Central memory CD4-positive, alpha-beta T cell (primary cell): ENCODE data around the gene PFKFB2.
"Not testable (repeated sequence)": the region's sequence is repeated elsewhere in the genome, so short reads cannot be mapped to it uniquely, and the experiment has no call there.

ENCODE experiments used
- DNase-seq: peaks from one replicate; pipeline ENCODE4 v3.0.0; 2022

Gene PFKFB2

GRCh38 chr1:207039380-207040180, 13.5 kb upstream of the PFKFB2 start:
- no peak for DNase-seq

DNA sequence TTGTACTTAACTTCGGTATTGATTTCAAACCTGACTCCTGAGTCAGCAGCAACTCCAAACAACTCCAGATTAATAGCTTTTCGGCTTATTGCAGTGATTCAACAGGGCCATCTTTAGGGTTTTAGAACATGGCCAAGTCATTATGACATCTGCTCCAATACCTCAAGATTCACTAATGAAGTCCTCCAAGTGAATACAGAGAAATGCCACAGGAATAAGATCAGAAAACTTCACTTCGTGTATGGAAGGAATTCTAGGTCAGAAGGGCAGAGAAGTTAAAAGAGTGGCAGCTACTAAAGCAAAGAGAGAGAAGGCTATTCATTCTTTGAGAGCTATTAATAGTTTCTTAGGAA, 12.9 kb upstream of the PFKFB2 start:
- no peak for DNase-seq

DNA sequence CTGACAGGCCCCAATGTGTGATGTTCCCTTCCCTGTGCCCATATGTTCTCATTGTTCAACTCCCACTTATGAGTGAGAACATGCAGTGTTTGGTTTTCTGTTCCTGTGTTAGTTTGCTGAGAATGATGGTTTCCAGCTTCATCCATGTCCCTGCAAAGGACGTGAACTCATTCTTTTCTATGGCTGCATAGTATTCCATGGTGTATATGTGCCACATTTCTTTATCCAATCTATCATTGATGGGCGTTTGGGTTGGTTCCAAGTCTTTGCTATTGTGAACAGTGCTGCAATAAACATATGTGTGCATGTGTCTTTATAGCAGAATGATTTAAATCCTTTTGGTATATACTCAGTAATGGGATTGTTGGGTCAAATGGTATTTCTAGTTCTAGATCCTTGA, 11.7 kb upstream of the PFKFB2 start:
- not testable (repeated sequence) for DNase-seq

- DNase-seq: no peak
Observed at GRCh38 chr1:207045453-207045852, 7.6 kb upstream of the PFKFB2 start.

DNA sequence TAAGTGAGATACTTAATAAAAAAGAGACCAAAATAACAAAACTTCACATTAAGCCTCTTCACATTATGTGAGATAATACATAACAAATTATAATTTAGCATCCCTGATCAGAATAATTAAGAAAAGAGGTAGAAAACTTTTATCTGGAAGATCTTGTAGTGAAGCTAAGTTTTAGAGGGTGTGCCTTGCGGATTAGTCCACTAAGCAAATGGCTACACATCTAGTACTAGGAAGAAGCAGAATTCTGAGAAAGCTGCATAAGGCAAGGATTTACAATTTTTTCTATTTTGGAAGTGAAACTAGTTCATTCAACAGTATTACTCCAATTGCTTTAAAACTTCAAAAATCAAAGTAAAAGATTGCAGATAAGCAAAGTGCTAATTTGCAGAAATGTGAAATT, 5.6 kb upstream of the PFKFB2 start:
- no peak for DNase-seq

- no peak for DNase-seq
Observed at GRCh38 chr1:207048041-207048440, 5.0 kb upstream of the PFKFB2 start.

DNA sequence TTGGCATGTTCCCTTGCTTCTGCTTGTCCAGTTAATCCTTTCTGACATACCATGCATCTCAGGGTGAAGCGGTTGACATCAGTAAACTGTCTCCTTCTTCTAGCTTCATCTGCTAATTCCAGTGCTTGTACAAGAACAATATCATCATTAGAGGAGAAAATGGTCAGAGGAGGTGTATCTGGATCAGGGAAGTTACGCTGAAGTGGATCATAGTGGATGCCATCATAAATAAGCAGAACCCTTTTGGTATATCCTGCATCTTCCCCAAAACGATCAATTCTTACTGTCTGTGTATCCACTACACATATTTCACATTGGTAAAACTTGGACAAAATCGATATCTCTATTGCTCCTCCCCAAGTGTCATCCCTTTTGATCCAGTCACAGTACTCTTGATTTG, 4.0 kb upstream of the PFKFB2 start:
- no peak for DNase-seq

- no peak for DNase-seq
Observed at GRCh38 chr1:207049514-207049913, 3.6 kb upstream of the PFKFB2 start.

DNA sequence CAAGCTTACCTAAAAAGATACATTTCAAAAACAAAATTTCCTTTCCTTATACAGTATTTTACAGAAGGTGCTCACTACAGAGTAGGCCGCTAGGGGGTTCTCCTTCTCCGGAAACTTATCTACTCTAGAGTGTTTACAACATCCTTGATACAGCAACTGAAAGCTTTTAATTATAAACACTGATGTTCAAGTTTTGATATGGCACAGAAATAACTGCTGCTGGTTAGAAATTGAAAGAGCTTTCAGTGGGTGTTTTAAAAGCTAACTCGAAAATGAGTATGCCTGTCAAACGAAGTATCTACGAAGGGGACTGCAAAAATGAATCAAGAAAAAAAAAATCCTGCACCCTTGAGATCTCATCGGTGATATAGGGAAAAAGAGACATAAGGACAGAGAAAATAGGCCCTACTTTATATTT, 3.1 kb upstream of the PFKFB2 start:
- DNase-seq: peak; percentile 54

DNA sequence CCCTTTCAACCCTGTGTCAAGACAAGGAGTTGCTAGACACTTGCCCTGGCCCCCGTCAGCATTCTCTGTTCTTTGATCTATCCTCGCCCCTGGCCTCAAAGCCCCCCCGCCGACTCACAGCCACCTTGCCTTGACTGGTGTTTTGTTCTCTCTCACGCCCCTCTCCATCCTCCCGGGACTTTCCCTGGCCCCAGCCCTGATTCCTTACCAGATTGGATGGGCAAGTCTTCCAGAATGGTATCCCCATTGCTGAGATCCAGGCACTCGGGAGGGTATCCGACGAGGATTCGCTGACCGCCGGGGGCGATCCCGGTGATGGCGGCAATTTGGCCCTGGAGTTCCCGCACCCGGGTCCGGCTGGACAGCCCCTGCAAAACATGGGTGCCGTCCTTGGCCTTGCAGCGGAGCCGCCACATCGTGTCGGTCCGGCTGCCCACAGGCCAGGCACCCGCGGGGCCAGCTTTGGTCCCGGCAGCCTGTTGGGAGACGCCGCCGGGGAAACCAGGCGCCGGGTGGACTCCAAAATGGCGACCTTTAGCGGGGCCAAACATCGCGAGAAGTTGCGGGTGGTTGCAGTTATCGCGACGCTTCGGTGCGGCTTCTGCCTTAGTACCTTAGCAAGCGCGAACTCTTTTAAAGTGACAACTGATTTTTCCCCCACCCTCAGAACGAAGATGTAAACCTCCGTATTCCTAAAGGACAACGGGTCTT, 2.4 kb upstream of the PFKFB2 start:
- DNase-seq: peak; percentile 85

GRCh38 chr1:207051191-207051943, 1.7 kb upstream of the PFKFB2 start, which contains the start of gene YOD1:
Gene YOD1, minus strand, starts transcription at chr1:207051208. Its CDS starts 178 bp downstream, at chr1:207051030.
- DNase-seq: no peak

DNA sequence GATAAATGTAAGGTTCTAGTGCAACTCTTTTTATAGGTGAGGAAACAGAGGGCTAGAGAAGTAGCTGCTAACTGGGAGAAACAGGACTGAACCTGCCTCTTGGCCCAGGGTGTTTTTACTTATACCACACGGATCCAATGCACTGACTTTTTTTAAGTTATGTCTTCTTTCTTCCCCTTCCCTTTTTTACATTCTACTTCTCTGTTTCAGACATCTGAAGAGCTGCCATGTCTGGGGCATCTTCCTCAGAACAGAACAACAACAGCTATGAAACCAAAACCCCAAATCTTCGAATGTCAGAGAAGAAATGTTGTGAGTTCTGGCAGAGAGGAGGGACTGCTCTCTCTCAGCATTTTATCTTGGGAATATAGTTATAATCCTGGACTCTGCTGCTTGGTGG, 1.4 kb downstream of the PFKFB2 start:
- DNase-seq: no peak

DNA sequence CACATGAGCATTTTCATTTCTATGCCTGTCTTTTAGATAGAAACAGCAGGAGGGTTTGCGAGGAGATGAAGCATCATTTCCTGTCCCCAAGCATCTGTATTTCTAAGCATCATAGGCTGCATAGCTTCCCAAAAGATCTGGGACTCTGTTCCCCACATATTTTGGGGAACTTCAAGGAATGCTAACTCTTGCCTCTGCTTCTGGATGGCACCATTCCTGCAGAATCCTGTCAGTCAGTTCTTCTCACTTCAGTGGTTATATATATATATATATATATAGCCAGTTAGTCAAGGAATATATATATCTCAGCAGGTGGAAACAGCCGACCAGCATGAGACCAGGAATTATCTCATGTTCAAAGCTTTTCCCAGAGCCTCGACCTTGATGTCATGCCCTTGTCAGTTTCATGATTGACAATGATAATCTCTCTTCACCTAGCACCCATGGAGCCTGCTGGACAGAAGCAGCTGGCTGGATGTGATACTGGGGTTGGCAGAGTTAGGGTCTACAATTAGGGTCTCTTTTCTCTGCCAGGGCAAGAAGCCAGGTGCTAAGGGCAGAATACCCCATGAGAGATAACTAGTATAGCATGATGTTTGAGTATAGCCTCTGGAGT, 2.4 kb downstream of the PFKFB2 start:
- DNase-seq: no peak

DNA sequence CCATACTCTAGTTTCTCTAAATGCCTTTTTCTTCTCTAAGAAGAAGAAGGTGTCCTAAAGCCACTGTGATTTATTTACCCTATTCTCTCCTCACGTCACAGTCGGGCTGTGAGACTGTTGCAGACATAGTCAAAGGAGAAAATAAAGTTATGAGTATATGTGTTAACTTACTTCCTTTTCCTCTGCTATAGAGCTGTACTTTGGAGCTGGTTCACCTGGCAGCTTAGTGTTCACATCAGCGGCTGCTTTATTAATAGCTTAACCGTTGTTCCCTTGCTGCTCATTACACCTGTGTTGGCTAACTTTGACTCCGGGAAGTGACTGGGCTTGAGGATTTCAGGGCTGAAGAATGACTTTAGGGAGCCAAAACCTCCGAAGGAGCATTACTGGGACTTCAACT, 3.6 kb downstream of the PFKFB2 start:
- no peak for DNase-seq

DNA sequence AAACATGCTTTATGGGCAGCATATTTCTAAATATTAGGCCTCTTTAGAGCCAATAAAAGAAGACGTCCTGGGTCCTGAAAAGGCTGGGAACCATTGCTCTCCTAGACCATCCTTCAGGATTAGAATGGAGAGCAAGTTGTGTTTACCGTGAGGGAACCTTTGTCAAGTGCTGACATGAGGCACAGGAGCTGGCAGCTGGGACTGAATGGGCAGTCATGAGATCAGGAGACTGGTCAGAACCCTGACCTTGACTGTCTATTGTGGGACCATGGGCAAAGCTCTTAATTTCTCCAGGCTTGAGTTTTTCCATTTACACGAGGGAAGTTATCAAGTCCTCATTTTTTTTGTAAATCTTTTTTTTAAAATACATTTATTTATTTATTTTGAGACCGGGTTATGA, 5.2 kb downstream of the PFKFB2 start:
- no peak for DNase-seq

- no peak for DNase-seq
Observed at GRCh38 chr1:207058878-207059867, 6.1 kb downstream of the PFKFB2 start.

- no peak for DNase-seq
Observed at GRCh38 chr1:207059881-207060280, 6.8 kb downstream of the PFKFB2 start.

DNA sequence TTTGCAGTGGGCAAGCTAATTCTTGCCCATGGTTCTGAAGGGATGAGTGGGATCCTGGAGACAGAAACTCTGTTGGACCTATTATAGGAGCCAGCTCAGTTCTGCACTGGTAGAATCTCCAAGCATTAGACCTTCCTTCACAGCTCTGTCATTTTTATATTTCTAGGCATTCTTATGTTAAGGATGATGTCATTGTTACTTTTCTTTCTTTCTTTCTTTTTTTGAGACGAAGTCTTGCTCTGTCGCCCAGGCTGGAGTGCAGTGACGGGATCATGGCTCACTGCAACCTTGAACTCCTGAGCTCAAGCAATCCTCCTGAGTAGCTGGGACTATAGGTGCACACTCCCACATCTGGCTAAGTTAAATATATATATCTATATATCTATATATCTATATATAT, 7.5 kb downstream of the PFKFB2 start:
- no peak for DNase-seq

DNA sequence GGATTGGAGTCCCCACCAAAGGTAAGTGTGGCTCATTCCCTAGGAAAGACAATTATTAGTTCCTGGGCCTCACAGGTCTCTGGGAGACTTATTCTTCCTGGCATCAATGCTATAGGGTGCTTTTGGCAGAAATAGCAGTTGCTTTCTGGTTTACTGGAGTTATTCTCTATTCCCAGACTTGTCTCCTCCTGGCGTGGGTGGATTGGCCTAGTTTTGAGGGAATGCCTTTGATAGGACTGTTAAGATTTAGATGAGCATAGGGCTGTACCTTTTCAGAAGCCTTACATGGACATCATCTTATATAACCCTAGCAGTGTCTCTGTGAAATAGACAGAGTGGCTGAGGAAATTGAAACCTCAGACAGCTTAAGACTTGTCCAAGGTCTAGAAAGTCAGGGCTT, 9.0 kb downstream of the PFKFB2 start:
- DNase-seq: no peak

- no peak for DNase-seq
Observed at GRCh38 chr1:207063014-207063413, 9.9 kb downstream of the PFKFB2 start.

GRCh38 chr1:207064561-207064960, 11.5 kb downstream of the PFKFB2 start:
- DNase-seq: no peak

DNA sequence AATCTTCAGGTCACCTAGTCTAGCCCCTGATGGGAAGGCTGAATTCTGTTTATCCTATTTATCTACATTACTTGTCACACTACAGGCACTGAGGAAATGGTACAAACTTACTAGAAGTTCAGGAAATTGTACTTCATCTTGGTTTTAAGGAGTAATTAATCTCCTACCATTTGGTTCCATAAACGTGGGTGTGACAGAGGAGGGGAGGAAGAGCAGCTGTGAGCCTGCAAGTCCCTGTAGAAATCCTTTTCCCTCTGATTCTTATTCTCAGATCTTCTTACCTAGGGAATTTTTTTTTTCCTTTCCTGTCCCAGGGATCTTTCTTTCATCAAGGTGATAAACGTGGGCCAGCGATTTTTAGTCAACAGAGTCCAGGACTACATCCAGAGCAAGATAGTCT, 14.1 kb downstream of the PFKFB2 start:
- DNase-seq: no peak
